Measurements from ENCODE around the gene BCL7C. TPM values are rescaled to one million over a fixed set of nuclear protein-coding genes. Genes with fewer than 3 reads are reported as not detected.
"Not testable (repeated sequence)": the region's sequence is repeated elsewhere in the genome, so short reads cannot be mapped to it uniquely, and the experiment has no call there.

BCL7C gene
- total RNA-seq (2014; rRNA removed; shearing (Covaris generic)): 42.5 and 56.2 TPM in 2 replicates
- 29.5 and 37.5 TPM in 2 replicates for polyA plus RNA-seq (2015; cell fraction: cytosol; rRNA removed)
- polyA plus RNA-seq (2015; cell fraction: nucleus; rRNA removed): 9.4 and 9.6 TPM in 2 replicates

GRCh38 chr16:30893744-30894539 lies at the start of gene BCL7C:
Gene BCL7C (minus strand): TSS chr16:30894077. CDS start chr16:30893944, 133 bp downstream.
- peak; percentile 77 for DNase-seq (ENCODE audit: low read depth)

GRCh38 chr16:30942426-30942806 lies 48.5 kb upstream of the BCL7C start:
- no peak for DNase-seq (ENCODE audit: low read depth)

DNA sequence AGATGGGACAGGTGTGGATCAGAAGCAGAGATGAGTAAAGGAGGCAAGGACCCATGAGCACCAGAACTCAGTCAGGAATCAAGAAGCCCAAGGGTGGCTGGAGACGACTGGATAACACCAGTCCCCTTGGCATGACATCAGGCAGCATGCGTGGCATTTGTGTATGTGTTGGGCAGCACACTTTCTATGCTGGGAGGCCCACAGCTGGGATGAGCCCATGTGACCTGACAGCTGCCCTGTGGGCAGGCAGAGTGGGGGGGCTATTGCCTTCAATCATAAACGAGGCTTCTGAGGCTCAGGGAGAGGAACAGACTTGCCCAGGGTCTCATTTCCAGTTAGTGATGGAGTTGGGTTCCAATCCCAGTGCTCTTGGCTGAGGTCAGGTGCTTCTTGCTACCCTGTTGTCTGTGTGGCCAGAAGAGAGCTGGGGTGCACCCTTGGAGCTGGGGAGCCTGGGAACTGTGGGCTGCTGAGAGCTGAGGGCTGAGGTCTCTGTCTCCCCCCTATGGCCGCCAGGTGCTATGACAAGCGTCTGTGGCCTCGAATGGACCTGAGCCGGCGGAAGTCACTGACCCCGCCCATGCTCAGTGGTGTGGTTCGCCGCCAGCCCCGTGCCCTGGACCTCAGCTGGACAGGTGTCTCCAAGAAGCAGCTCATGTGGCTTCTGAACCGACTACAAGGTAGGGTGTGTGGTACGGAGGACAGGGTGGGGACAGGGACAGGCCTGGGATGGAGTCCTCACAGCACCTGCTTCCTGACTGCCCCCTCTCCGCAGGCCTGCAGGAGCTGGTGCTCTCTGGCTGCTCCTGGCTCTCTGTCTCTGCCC lies 47.9 kb upstream of the BCL7C start:
- peak; percentile 81 for DNase-seq (ENCODE audit: low read depth)

DNA sequence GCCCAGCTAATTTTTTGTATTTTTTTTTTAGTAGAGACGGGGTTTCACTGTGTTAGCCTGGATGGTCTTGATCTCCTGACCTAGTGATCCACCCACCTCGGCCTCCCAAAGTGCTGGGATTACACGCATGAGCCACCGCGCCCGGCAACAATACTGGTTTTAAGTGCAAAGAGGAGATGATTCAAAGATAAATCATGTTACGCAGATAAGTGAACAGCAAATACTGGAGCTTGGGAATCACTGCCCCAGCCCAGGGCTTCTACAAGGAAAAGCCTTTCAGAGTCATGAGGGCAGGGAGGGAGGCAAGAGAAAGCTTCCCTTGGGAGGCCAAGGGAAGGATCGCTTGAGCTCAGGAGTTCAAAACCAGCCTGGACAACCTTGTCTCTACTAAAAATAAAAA lies 45.7 kb upstream of the BCL7C start:
- DNase-seq (ENCODE audit: low read depth): not testable (repeated sequence)

- no peak for DNase-seq (ENCODE audit: low read depth)
These were observed 43.8 kb upstream of the BCL7C start for GRCh38 chr16:30937692-30938091.

DNA sequence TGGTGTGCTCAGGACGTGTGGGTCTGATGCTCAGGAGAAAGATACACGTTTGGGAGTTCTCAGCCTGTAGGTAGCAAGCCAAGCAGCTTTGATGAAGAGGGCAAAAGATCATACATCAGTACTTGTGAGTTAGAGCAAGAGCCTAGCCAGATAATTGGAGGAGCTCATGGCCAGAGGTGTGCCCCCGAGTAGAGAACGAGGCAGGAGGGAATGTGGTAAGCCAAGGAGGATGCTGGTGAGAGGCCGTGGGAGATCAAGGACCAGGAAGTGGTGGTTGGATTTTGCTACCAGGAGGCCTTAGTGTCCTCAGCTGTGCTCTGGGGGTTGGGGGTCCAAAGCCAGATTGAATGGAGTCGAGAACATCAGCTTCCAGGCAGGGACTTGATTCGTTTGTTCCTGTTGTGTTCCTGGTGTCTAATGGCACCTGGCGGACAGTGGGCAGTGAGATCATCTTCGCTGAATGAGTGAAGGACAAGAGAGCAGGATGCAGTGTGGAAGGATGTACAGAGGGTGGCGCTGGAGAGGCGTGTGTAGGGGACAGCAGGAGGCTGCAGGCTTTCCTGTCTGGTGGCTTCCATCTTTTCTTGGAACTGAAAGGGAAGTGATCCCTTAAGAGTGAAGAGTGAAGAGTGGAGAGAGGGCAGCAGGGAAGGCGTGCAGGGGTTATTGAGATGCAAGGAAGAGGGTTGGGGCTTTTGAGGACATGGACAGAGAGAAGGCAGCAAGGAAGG lies 41.1 kb upstream of the BCL7C start:
- DNase-seq (ENCODE audit: low read depth): peak; percentile 59

GRCh38 chr16:30931068-30931650 lies 37.3 kb upstream of the BCL7C start:
- DNase-seq (ENCODE audit: low read depth): no peak

DNA sequence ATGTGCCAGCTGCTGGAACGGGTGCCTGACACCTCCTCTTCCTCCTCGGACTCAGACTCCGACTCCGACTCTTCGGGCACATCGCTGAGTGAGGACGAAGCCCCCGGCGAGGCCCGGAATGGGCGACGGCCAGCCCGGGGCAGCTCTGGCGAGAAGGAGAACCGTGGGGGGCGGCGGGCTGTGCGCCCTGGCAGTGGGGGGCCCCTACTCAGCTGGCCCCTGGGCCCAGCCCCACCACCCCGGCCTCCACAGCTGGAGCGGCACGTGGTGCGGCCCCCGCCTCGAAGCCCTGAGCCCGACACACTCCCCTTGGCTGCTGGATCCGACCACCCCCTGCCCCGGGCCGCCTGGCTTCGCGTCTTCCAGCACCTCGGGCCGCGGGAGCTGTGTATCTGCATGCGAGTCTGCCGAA lies 36.3 kb upstream of the BCL7C start:
- no peak for DNase-seq (ENCODE audit: low read depth)

- DNase-seq (ENCODE audit: low read depth): no peak
These were observed 35.3 kb upstream of the BCL7C start for GRCh38 chr16:30929167-30929566.

- no peak for DNase-seq (ENCODE audit: low read depth)
These were observed 34.5 kb upstream of the BCL7C start for GRCh38 chr16:30928390-30928789.

DNA sequence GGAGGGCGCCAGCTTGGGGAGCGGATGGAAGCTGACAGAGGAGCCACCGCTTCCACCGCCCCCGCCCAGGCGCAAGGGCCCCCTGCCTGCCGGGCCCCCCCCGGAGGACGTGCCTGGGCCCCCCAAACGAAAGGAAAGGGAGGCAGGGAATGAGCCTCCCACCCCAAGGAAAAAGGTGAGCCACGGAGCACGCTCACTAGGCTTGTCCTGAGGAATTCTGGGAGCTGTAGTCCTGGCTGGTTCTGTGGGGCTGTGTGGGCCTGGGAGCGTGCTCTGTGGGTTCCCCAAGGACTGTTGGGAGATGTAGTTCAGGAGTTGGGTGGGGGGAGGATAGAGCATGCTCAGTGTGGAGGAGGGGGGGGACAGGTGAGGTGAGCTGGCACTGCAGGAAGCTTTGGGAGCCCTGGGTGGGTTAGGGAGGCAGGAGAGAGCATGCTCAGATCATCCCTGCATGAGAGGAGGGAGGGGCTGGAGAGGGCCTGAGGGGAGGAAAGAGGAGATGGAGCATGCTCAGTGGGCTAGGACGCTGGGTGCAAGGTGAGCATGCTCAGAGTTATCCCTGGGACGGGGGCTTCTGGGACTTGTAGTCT lies 34.0 kb upstream of the BCL7C start:
- DNase-seq (ENCODE audit: low read depth): peak; percentile 68

DNA sequence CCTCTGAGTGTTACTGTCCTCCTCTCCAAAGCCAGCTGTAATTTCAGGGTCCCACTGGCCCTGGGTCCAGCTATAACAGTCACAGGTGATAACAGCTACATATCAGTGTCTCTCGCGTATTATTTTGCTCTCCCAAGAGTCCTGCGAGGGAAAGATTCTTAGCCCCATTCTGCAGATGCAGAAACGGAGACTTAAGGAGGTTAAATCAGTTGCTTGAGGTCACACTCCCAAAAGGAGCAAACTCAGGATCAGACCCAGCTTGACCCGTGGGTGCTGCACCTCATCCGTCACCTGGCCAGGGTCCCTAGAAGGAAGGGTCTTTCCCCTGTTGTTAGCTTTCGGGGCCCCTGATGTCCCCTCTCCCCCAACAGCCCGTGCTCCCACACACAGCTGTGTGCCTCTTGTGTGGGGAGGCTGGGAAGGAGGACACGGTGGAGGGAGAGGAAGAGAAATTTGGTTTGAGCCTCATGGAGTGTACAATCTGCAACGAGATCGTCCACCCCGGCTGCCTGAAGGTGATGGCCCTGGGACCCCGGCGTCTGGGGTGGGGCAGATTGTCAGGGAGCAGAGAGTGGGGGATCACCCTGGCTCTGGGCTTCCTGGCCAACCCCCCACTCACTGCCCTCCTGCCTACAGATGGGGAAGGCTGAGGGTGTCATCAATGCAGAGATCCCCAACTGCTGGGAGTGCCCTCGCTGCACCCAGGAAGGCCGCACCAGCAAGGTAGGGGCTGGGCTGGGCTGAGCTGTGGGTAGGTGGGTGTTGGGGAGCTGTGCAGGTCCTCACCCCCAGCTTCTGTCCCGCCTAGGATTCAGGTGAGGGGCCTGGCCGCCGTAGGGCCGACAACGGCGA lies 33.3 kb upstream of the BCL7C start:
- no peak for DNase-seq (ENCODE audit: low read depth)

DNA sequence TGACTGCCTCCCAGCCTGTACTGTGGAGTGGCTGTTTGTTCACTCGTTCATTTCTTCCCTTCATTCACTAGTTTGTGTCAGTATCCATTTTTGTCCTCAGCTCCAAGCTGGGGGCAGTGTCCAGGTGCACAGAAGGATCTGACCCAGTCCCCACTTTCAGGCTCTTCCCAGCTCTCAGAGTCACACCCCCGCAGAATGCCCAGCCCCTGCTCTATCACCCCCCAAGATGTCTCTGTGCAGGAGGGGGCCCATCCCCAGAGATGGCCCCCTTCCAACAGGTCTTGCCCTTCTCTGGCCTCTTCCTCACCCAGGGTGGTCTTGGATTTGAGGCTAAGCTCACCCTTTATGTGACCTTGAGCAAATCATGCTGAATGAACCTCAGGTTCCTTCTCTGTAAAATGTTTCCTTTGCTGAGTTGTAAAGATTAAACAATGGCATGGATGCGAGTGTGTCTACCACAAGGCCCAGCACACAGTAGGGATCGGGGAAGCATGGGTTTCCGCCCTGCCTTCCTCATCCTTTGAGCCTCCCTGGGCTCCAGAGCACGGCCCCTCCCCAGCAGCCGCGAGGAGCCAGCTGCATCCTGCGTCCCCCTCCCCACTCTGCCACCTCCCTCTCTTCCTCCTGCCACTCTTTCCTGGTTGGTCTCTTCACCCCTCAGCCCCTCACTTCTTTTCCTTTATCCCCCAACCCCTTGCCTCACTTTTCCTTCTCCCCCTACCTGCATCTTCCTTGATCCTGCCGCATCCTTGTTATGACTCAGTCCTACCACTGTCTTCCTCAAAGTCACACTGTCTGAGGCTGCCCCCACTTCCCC lies 32.3 kb upstream of the BCL7C start:
- no peak for DNase-seq (ENCODE audit: low read depth)

DNA sequence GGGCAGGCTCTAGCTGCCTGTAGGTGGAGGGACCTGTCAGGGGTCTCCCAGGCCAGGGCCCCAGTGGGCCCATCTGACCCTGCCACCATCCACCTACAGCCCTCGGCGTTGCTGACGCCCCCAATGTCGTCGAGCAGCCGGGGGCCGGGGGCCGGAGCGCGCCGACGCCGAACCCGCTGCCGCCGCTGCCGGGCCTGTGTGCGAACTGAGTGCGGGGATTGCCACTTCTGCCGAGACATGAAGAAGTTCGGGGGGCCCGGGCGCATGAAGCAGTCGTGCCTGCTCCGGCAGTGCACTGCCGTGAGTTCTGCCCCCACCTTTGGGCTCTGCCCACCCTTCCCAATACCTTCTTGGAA lies 31.7 kb upstream of the BCL7C start:
- DNase-seq (ENCODE audit: low read depth): no peak

DNA sequence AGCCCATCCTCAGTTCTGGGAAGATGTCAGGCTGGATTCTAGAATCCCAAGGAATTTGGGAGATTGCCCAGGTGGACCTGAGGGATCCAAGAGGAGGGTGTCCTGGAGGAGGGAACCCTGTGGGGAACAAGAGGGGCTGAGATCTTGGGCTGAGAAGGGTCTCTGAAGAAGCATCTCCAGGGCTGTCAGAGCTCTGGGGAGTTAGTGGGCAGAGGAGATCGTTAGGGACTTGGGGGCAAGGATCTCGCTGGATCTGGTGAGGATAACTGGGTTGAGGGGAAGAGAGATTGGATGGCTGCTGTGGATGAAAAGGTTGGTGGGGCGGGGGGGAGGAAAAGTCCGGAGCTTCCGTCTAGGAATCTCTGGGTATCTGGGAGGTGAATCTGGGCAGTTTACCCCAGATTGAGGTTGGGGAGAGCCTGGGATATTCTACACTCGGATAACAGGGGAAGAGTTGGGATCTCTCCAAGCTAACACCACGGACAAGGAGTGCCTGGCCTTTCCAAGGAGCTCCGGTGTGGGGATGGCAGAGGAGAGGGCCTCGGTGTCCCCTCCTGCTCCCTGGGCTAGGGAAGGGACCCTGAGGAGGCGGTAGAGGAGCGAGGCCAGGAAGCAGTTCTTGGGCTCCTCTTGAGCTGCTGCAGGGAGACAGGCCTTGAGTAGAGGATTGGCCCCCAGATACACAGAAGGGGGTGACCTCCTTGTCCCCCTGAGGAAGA lies 31.2 kb upstream of the BCL7C start:
- no peak for DNase-seq (ENCODE audit: low read depth)

DNA sequence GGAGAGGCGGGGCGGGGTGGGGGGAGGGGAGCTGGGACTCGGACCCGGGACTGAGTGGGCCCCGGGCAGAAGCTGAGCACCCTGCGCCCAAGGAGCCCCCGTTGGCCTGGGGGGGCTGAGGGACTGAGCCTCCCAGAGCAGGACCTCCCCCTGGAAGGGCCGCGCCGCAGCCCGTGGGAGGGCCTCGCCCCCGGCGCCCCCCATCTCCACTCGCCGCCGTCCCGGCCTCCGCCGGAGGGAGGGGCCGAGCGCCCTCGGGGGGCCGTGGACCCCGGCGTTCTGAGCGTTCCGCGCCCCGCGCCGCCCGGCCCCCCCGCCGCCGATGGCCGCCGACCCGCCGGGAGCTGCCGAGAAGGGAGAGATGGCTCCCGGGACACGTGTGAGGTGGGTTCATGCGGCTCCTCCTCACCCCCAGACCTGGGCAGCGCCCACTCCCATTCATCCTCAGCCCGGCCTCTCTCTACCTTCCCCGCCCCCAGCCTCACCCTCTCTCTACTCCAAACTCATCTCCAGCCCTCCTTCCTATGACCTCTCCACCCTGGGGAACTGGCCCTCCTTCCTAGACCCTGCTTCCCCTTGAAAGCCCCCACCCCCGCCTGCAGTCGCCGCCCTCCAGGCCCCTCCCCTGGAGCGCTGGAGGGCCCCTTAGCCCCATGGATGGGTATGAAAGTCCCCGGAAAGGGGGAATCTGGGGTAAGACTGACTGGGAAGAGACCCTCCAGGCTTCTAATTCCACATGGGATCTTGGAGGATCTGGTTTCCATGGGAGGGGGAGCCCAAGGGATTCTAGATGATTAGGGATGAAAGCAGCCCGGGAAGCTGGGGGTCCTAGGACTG lies 30.4 kb upstream of the BCL7C start:
- DNase-seq (ENCODE audit: low read depth): no peak

- DNase-seq (ENCODE audit: low read depth): no peak
These were observed 29.7 kb upstream of the BCL7C start, which contains the start of gene FBXL19 for GRCh38 chr16:30923554-30924075. Gene FBXL19 (plus strand): TSS chr16:30923572. CDS start chr16:30925755, 2,183 bp downstream.
